ENCODE results near the gene ARMC7.

ARMC7 gene

GRCh38 chr17:75110234-75110937 is 617 bp downstream of the ARMC7 start:
- TF ChIP-seq CTCF (IDR thresholded peaks at IDR 0.05; ENCODE audit: control insufficient read depth, insufficient read depth, low read depth, low read length, missing control alignments), result no peak
- H3K4me3 ChIP-seq (ENCODE audit: control insufficient read depth, low read depth, low read length), result peak overlapping the region; percentile 72
- DNase-seq (ENCODE audit: low read depth), result no peak

GRCh38 chr17:75111777-75112335 is 2.1 kb downstream of the ARMC7 start:
- no peak for DNase-seq (ENCODE audit: low read depth)
- H3K4me3 ChIP-seq (ENCODE audit: control insufficient read depth, low read depth, low read length), result no peak overlapping the region

GRCh38 chr17:75113798-75114551 is 4.2 kb downstream of the ARMC7 start:
- peak; percentile 68 for DNase-seq (ENCODE audit: low read depth)
- TF ChIP-seq CTCF (IDR thresholded peaks at IDR 0.05; ENCODE audit: control insufficient read depth, insufficient read depth, low read depth, low read length, missing control alignments), result peak; percentile 94
- peak overlapping the region; percentile 58 for H3K4me3 ChIP-seq (ENCODE audit: control insufficient read depth, low read depth, low read length)

More at GRCh38 chr17:75111777-75112335, 2.1 kb downstream of the ARMC7 start:
- TF ChIP-seq CTCF (IDR thresholded peaks at IDR 0.05; ENCODE audit: control insufficient read depth, insufficient read depth, low read depth, low read length, missing control alignments), result no peak

GRCh38 chr17:75114552-75115314 is 5.0 kb downstream of the ARMC7 start:
- H3K4me3 ChIP-seq (ENCODE audit: control insufficient read depth, low read depth, low read length), result peak overlapping the region; percentile 58
- DNase-seq (ENCODE audit: low read depth), result no peak
- no peak for TF ChIP-seq CTCF (IDR thresholded peaks at IDR 0.05; ENCODE audit: control insufficient read depth, insufficient read depth, low read depth, low read length, missing control alignments)

- no peak for DNase-seq (ENCODE audit: low read depth)
- TF ChIP-seq CTCF (IDR thresholded peaks at IDR 0.05; ENCODE audit: control insufficient read depth, insufficient read depth, low read depth, low read length, missing control alignments), result no peak
- H3K4me3 ChIP-seq (ENCODE audit: control insufficient read depth, low read depth, low read length), result no peak overlapping the region
Observed at GRCh38 chr17:75115555-75115954, 5.8 kb downstream of the ARMC7 start.

DNA sequence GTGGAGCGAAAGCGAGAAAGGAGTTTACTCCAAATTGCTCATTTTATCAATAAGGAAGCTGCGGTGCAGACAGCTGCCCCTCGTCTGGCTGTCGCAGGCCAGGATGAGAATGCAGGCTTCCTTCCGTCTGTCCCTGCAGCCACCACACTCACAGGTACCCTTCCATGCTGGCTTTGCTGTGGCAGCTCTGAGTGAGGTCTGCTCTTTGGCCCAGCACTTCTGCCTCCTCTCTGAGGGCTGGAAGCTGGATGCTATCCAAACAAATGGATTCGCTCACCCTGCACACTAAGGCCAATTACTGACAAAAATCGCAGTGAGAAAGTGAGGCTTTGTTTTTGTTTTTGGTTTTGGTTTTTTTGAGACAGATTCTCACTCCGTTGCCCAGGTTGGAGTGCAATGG is 7.0 kb downstream of the ARMC7 start:
- no peak for DNase-seq (ENCODE audit: low read depth)

More for the DNA sequence above, 7.0 kb downstream of the ARMC7 start:
- TF ChIP-seq CTCF (IDR thresholded peaks at IDR 0.05; ENCODE audit: control insufficient read depth, insufficient read depth, low read depth, low read length, missing control alignments), result no peak
- H3K4me3 ChIP-seq (ENCODE audit: control insufficient read depth, low read depth, low read length), result no peak overlapping the region

All from AG09309 (cell line).